VCaP (cell line): Measurements from ENCODE around the gene MALRD1.
"Not testable (repeated sequence)": the region's sequence is repeated elsewhere in the genome, so short reads cannot be mapped to it uniquely, and the experiment has no call there.

Source experiments
- H3K27ac ChIP-seq: fragments of 450-650 bp; 2 replicates; pipeline ENCODE4 v1.5.1; 2017
- CTCF ChIP-seq: fragments of 450-650 bp; conservative IDR thresholded peaks from 2 replicates; pipeline ENCODE4 v1.5.1; 2017; ENCODE audit warnings: mild to moderate bottlenecking, moderate library complexity

Gene MALRD1

GRCh38 chr10:19762026-19762425 is 713.4 kb downstream of the MALRD1 start:
- no peak overlapping the region for H3K27ac ChIP-seq
- TF ChIP-seq CTCF, result no peak

GRCh38 chr10:19764111-19764510 is 715.5 kb downstream of the MALRD1 start:
- TF ChIP-seq CTCF, result no peak
- no peak overlapping the region for H3K27ac ChIP-seq

GRCh38 chr10:19767876-19768275 is 719.3 kb downstream of the MALRD1 start:
- no peak overlapping the region for H3K27ac ChIP-seq
- no peak for TF ChIP-seq CTCF

GRCh38 chr10:19769826-19770225 is 721.2 kb downstream of the MALRD1 start:
- H3K27ac ChIP-seq, result not testable (repeated sequence)

- H3K27ac ChIP-seq, result no peak overlapping the region
- no peak for TF ChIP-seq CTCF
Observed at GRCh38 chr10:19772972-19773371, 724.4 kb downstream of the MALRD1 start.

- TF ChIP-seq CTCF, result no peak
- H3K27ac ChIP-seq, result no peak overlapping the region
Observed at GRCh38 chr10:19775296-19775695, 726.7 kb downstream of the MALRD1 start.

- no peak for TF ChIP-seq CTCF
Observed at GRCh38 chr10:19777806-19778205, 729.2 kb downstream of the MALRD1 start.

GRCh38 chr10:19778996-19779395 is 730.4 kb downstream of the MALRD1 start:
- no peak for TF ChIP-seq CTCF
- no peak overlapping the region for H3K27ac ChIP-seq

More at GRCh38 chr10:19777806-19778205, 729.2 kb downstream of the MALRD1 start:
- H3K27ac ChIP-seq, result no peak overlapping the region
